Testis (tissue), 3 donors: ENCODE data around the gene PARM1. TPM values are rescaled to one million over a fixed set of nuclear protein-coding genes. Genes with fewer than 3 reads are reported as not detected.
A peak's percentile ranks its signal among the peaks of the same experiment; 100 is the strongest.

Experiments
- DNase-seq: peaks from one replicate; pipeline ENCODE4 v3.0.0-alpha.2; 2019
- H3K27ac ChIP-seq, 2 donors: fragments of 200-600 bp; sonication (generic); one replicate each; pipeline ENCODE4 v1.5.1; 2019
- H3K27me3 ChIP-seq: fragments of 200-600 bp; sonication (generic); one replicate; pipeline ENCODE4 v1.5.1; 2019
- H3K36me3 ChIP-seq: fragments of 200-600 bp; sonication (generic); one replicate; pipeline ENCODE4 v1.5.1; 2017; ENCODE audit warnings: low read depth; ENCODE audit errors: missing control alignments
- H3K4me1 ChIP-seq: fragments of 200-600 bp; sonication (generic); one replicate; pipeline ENCODE4 v1.5.1; 2019
- H3K4me3 ChIP-seq, 2 donors: fragments of 200-600 bp; sonication (generic); one replicate each; pipeline ENCODE4 v1.5.1; 2017 to 2019
- H3K9me3 ChIP-seq: fragments of 200-600 bp; sonication (generic); one replicate; pipeline ENCODE4 v1.5.1; 2017
- POLR2A ChIP-seq: fragments of 450-650 bp; IDR thresholded peaks from one replicate; pipeline ENCODE4 v1.6.1; 2017; ENCODE audit warnings: antibody characterized with exemption, mild to moderate bottlenecking, moderate library complexity
- WGBS, 2 donors: methylation state at CpG; one replicate each; pipeline ENCODE4 v1.1.5; 2018; 5-methylcytosine and 5-hydroxymethylcytosine counted together
- intact Hi-C: fragments of 100-400 bp; cut with DNase I; formaldehyde crosslinking; loops from one replicate; pipeline ENCODE4 v1.15.1; 2023; ENCODE audit warnings: low total_unique reads
- polyA plus RNA-seq: library from polyadenylated mRNA; stranded (reverse); fragments of 350-450 nt; fragmentation: Illumina TruSeq; extraction: RNeasy Lipid Tissue Mini Kit (QIAGEN cat#74804); gene quantifications from one replicate; pipeline ENCODE4 v1.2.3, GENCODE V29; 2014; ENCODE audit warnings: low read depth, low replicate concordance; ENCODE audit not compliant: insufficient read depth
- total RNA-seq, 2 donors: library from RNA; depleted of rRNA; stranded (reverse); fragments of >200 nt; gene quantifications; one replicate each; pipeline ENCODE4 v1.2.3, GENCODE V29; 2016
- TF ChIP-seq, protein P1 (sequence below), 3 experiments: fragments of 450-650 bp in 2 of 3; fragments of 200-600 bp in 1 of 3; sonication (generic) in 1 of 3; IDR thresholded peaks; one replicate each; pipeline ENCODE4 v1.5.1; 2016 to 2019; ENCODE audit warnings: antibody characterized with exemption in 3 of 3, mild to moderate bottlenecking in 2 of 3, moderate library complexity in 1 of 3

PARM1 gene
- total and polyA plus RNA-seq, 3 donors from 2014 or later, result 29.0 to 40.5 (median 40.1) TPM

DNA sequence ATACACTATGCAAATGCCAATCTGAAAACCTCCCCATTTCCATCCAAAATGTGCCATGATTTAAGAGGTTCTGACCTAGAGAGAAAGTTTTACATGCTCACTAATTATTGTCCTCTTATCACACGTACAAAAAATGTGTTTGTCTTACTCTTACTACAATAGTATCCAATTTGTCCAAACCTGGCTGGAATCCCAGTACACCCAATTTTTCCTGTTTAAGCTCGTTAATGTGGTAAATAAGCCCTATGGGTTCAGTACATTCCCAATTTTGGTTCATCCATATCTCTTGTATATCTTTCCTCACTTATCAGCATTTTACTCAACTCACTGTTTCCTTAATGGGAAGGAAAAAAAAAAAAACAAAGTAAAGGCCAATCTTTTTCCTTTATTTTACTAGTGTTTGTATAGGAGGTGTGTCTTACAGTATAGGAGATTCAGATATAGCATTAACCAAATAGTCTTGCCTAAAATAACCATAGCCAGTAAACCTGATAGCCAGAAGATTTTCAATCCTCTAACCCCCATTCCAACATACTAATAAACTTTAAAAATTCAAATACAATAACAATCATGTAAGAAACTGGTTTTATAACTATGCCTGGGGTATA lies 109.8 kb downstream of the PARM1 start:
- 32 to 43% methylated on average over 2 of the region's 2 CpGs for WGBS, 2 donors
- intact Hi-C loops, result no loop called here
- no peak overlapping the region for H3K4me3 ChIP-seq
- H3K36me3 ChIP-seq, result no peaks in the 10 kb centered on the region
- H3K27me3 ChIP-seq, result no peaks in the 10 kb centered on the region
- no peak overlapping the region for H3K27ac ChIP-seq
- peak; percentile 71 for DNase-seq
- H3K9me3 ChIP-seq, result no peaks in the 10 kb centered on the region
- TF ChIP-seq, protein P1, sequence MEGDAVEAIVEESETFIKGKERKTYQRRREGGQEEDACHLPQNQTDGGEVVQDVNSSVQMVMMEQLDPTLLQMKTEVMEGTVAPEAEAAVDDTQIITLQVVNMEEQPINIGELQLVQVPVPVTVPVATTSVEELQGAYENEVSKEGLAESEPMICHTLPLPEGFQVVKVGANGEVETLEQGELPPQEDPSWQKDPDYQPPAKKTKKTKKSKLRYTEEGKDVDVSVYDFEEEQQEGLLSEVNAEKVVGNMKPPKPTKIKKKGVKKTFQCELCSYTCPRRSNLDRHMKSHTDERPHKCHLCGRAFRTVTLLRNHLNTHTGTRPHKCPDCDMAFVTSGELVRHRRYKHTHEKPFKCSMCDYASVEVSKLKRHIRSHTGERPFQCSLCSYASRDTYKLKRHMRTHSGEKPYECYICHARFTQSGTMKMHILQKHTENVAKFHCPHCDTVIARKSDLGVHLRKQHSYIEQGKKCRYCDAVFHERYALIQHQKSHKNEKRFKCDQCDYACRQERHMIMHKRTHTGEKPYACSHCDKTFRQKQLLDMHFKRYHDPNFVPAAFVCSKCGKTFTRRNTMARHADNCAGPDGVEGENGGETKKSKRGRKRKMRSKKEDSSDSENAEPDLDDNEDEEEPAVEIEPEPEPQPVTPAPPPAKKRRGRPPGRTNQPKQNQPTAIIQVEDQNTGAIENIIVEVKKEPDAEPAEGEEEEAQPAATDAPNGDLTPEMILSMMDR (IDR thresholded peaks at IDR 0.05), result no peak
- TF ChIP-seq POLR2A, result no peak
- H3K4me1 ChIP-seq, result peaks cover 9% of the 10 kb centered on the region

DNA sequence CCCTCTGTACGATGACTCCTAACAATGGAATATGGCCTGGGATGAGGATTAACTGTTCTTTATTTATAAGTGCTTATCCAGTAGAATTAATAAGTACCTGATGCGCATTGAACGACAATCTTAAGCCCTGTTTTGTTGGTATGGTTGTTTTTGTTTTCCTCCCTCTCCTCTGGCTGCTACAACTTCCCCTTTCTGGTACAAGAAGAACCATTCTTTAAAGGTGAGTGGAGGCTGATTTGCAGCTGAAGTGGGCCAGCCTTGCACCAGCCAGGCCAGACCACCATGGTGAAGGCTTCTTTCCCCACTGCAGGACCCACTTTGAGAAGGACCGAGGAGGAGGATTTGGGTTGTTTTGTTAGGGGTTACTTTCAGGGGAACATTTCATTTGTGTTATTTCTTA lies 113.3 kb downstream of the PARM1 start:
- 88 to 91% methylated on average over 4 of the region's 4 CpGs for WGBS, 2 donors
- H3K27me3 ChIP-seq, result no peaks in the 10 kb centered on the region
- no peak for DNase-seq
- H3K9me3 ChIP-seq, result no peaks in the 10 kb centered on the region
- H3K4me1 ChIP-seq, result peaks cover 9% of the 10 kb centered on the region
- TF ChIP-seq POLR2A, result no peak
- TF ChIP-seq, protein P1 (IDR thresholded peaks at IDR 0.05), result no peak
- no peak overlapping the region for H3K4me3 ChIP-seq
- no peak overlapping the region for H3K27ac ChIP-seq
- intact Hi-C loops, result no loop called here
- no peaks in the 10 kb centered on the region for H3K36me3 ChIP-seq

DNA sequence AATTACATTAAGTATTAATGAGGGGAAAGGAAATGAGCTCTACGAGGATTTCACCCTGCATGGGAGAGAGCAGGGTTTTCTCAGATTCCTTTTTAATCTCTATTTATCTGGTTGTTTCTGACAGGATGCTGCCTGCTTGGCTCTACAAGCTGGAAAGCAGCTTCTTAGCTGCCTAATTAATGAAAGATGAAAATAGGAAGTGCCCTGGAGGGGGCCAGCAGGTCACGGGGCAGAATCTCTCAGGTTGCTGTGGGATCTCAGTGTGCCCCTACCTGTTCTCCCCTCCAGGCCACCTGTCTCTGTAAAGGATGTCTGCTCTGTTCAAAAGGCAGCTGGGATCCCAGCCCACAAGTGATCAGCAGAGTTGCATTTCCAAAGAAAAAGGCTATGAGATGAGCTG lies 113.7 kb downstream of the PARM1 start:
- no peaks in the 10 kb centered on the region for H3K9me3 ChIP-seq
- peaks cover 9% of the 10 kb centered on the region for H3K4me1 ChIP-seq
- H3K4me3 ChIP-seq, result no peak overlapping the region
- no peaks in the 10 kb centered on the region for H3K27me3 ChIP-seq
- 71 to 80% methylated on average over 2 of the region's 2 CpGs for WGBS, 2 donors
- TF ChIP-seq, protein P1 (IDR thresholded peaks at IDR 0.05), result no peak
- no peak for TF ChIP-seq POLR2A
- DNase-seq, result no peak
- no peaks in the 10 kb centered on the region for H3K36me3 ChIP-seq
- intact Hi-C loops, result no loop called here
- H3K27ac ChIP-seq, result no peak overlapping the region

- TF ChIP-seq, protein P1 (IDR thresholded peaks at IDR 0.05), result no peak
- TF ChIP-seq POLR2A, result no peak
- Histone ChIP-seq H3K27ac (no peak overlapping the region), H3K9me3 (no peaks in the 10 kb centered on the region), H3K36me3 (no peaks in the 10 kb centered on the region), H3K27me3 (no peaks in the 10 kb centered on the region), H3K4me3 (no peak overlapping the region), H3K4me1 (no peaks in the 10 kb centered on the region)
- 72 to 76% methylated on average over 9 of the region's 9 CpGs for WGBS, 2 donors
- no peak for DNase-seq
- intact Hi-C loops, result no loop called here
Measured at GRCh38 chr4:75048208-75048879, 115.4 kb downstream of the PARM1 start.

- Histone ChIP-seq H3K27me3 (no peaks in the 10 kb centered on the region), H3K36me3 (no peaks in the 10 kb centered on the region), H3K4me3 (no peak overlapping the region), H3K27ac (no peak overlapping the region), H3K9me3 (no peaks in the 10 kb centered on the region), H3K4me1 (no peaks in the 10 kb centered on the region)
- TF ChIP-seq, protein P1 (IDR thresholded peaks at IDR 0.05), result no peak
- TF ChIP-seq POLR2A, result no peak
- 92 to 96% methylated on average over 1 of the region's 1 CpG for WGBS, 2 donors
- intact Hi-C loops, result no loop called here
- no peak for DNase-seq
Measured at GRCh38 chr4:75051431-75051830, 118.5 kb downstream of the PARM1 start.
